ENCODE results near the gene MOV10L1.

GRCh38 chr22:50202130-50202666 lies 112.4 kb downstream of the MOV10L1 start:
- TF ChIP-seq, protein P1, sequence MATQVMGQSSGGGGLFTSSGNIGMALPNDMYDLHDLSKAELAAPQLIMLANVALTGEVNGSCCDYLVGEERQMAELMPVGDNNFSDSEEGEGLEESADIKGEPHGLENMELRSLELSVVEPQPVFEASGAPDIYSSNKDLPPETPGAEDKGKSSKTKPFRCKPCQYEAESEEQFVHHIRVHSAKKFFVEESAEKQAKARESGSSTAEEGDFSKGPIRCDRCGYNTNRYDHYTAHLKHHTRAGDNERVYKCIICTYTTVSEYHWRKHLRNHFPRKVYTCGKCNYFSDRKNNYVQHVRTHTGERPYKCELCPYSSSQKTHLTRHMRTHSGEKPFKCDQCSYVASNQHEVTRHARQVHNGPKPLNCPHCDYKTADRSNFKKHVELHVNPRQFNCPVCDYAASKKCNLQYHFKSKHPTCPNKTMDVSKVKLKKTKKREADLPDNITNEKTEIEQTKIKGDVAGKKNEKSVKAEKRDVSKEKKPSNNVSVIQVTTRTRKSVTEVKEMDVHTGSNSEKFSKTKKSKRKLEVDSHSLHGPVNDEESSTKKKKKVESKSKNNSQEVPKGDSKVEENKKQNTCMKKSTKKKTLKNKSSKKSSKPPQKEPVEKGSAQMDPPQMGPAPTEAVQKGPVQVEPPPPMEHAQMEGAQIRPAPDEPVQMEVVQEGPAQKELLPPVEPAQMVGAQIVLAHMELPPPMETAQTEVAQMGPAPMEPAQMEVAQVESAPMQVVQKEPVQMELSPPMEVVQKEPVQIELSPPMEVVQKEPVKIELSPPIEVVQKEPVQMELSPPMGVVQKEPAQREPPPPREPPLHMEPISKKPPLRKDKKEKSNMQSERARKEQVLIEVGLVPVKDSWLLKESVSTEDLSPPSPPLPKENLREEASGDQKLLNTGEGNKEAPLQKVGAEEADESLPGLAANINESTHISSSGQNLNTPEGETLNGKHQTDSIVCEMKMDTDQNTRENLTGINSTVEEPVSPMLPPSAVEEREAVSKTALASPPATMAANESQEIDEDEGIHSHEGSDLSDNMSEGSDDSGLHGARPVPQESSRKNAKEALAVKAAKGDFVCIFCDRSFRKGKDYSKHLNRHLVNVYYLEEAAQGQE (IDR thresholded peaks at IDR 0.05; ENCODE audit: low read depth), result no peak
- TF ChIP-seq EP300 (IDR thresholded peaks at IDR 0.05; ENCODE audit: borderline replicate concordance) (no peak), TAF1 (IDR thresholded peaks at IDR 0.05; ENCODE audit: low read depth) (no peak), CEBPB (IDR thresholded peaks at IDR 0.05) (no peak), NFIC (IDR thresholded peaks at IDR 0.05) (no peak), RAD21 (IDR thresholded peaks at IDR 0.05; ENCODE audit: low read depth) (no peak), CREB1 (IDR thresholded peaks at IDR 0.05; ENCODE audit: low read depth) (no peak)
- TF ChIP-seq, protein P2, sequence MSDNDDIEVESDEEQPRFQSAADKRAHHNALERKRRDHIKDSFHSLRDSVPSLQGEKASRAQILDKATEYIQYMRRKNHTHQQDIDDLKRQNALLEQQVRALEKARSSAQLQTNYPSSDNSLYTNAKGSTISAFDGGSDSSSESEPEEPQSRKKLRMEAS (IDR thresholded peaks at IDR 0.05), result no peak
- TF ChIP-seq, protein P3, sequence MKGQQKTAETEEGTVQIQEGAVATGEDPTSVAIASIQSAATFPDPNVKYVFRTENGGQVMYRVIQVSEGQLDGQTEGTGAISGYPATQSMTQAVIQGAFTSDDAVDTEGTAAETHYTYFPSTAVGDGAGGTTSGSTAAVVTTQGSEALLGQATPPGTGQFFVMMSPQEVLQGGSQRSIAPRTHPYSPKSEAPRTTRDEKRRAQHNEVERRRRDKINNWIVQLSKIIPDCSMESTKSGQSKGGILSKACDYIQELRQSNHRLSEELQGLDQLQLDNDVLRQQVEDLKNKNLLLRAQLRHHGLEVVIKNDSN (IDR thresholded peaks at IDR 0.05), result no peak
